Left ventricle myocardium superior (tissue), 1 donor: ENCODE results near the gene SRPK2. TPM values are rescaled to one million over a fixed set of nuclear protein-coding genes. Genes with fewer than 3 reads are reported as not detected.
A peak's percentile ranks its signal among the peaks of the same experiment; 100 is the strongest.
"Not testable (repeated sequence)": the region's sequence is repeated elsewhere in the genome, so short reads cannot be mapped to it uniquely, and the experiment has no call there.

Experiments
- ATAC-seq: fragments of 200-7000 bp; cut with Tn5 transposase; one replicate; pipeline ENCODE4 v1.9.1; 2020; ENCODE audit warnings: mild to moderate bottlenecking, moderate library complexity
- DNase-seq: peaks from one replicate; pipeline ENCODE4 v3.0.0-alpha.2; 2020
- intact Hi-C: fragments of 100-400 bp; cut with micrococcal nuclease; formaldehyde crosslinking; loops from one replicate; pipeline ENCODE4 v1.11.0; 2022
- total RNA-seq: library from RNA; stranded (reverse); fragmentation: NEBNext Ultra II Directional; extraction: Animal tissue kit (Norgen Biotek cat#: 25700); gene quantifications from one replicate; pipeline ENCODE4 v1.2.1, GENCODE V29; 2021
- donor health status: DM: no; HTN: yes; CAD: no; lungs with severe emphysema.

SRPK2 gene
- total RNA-seq, 1 donor from 2014 or later: 29.1 TPM

DNA sequence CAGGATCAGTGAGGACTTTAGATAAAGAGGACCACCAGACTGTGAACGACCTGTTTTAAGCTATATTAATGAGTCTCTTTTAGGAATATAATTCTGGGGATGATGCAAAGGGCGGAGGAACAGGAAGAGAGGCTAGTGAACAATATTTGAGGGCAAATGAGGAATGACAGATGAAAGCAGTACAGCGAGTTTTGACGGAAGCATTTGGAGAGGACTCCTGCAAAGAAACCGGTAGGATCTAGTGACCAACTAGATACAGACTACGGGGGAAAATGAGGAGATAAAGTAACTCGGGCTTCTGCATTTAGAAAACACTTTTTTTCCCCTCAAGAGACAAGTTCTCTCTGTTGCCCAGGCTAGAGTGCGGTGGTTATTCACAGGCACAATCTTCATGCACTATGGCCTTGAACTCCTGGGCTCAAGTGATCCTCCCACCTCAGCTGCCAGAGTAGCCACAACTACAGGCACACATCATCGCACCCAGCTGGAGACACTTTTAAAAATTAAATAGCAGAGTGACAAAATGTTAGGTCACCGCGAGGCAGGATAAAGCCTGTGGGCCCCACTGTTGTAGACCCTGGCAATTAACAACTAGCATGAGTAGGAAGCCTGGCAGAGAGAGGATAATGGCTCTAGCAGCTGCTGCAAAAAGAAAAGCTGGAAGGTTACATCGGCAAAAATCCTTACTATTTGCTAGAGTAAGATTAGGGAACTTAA, 143.2 kb downstream of the SRPK2 start:
- ATAC-seq (peak; percentile 39), DNase-seq (no peak)
- intact Hi-C loops: no loop called here

DNA sequence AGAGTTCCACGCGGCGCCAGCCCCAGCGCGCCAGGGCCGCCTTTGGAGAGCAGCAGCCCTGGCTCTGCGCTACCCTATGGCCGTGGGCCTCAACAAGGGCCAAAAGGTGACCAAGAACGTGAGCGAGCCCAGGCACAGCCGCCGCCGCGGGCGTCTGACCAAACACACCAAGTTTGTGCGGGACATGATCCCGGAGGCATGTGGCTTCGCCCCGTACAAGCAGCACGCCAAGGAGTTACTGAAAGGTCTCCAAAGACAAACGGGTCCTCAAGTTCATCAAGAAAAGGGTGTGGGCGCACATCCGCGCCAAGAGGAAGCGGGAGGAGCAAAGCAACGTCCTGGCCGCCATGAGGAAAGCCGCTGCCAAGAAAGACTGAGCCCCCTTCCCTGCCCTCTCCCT, 144.1 kb downstream of the SRPK2 start:
- intact Hi-C loops: no loop called here
- DNase-seq (peak; percentile 46), ATAC-seq (peak; percentile 63)

DNA sequence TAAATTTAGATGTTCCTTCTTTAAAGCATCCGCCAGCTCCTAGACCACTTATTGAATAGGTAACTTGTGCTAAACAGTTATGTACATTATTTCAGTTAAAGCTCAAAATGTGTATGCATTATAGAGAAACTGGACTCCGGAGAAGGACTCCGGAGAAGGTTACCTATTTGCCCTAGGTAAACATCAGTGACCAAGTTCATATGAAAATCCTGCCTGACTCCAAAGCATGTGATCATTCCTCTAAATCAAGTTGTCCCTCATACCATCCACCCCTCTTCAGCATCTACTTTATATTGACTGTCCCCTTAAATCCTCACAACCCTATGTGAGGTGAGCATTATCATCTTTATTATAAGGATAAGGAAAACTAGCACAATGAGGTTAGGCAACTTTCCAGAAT, 147.5 kb downstream of the SRPK2 start:
- no peak for DNase-seq
- intact Hi-C loops: no loop called here

DNA sequence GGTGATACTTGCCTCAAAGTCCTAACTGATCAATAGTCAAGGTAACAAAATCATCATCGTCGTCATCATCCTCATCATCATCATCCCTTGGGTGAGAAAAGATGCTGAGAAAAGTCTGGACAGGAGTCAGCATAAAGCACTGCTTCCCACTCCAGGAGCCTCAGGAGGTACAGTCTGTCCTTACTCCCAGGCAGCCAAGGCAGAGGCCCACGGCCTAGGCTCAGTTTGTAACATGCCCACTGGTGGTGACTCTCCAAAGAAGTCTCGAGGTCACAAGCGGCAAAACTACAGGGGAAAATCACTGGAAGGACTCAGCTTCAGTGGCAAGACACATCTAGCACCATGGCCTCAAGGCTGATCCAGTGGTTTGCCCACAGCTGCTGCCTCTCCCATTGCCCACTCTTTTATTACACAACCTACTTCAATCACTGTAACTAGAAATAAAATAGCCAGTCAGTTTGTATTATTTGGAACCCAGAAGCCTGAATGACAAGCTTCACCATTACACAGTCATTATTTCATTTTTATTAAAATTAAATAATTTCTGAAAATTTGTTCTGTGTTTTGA, 150.4 kb downstream of the SRPK2 start:
- ATAC-seq (no peak), DNase-seq (no peak)
- intact Hi-C loops: no loop called here

More for the DNA sequence above, 147.5 kb downstream of the SRPK2 start:
- ATAC-seq: no peak

DNA sequence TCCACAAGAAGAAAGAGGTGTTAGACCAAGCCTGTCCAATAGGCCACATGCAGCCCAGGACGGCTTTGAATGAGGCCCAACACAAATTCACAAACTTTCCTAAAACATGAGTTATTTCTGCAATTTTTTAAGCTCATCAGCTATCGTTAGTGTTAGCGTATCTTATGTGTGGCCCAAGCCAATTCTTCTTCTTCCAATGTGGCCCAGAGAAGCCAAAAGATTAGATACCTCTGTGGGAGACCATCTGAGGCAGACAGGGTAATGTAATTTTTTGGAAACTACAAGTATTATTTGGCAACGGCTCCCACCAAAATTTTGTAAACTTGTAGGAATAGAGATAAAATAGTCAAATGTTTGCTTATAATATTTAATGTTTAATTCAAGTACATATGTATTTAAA, 153.8 kb downstream of the SRPK2 start:
- ATAC-seq (peak; percentile 52), DNase-seq (no peak)
- intact Hi-C loops: no loop called here

DNA sequence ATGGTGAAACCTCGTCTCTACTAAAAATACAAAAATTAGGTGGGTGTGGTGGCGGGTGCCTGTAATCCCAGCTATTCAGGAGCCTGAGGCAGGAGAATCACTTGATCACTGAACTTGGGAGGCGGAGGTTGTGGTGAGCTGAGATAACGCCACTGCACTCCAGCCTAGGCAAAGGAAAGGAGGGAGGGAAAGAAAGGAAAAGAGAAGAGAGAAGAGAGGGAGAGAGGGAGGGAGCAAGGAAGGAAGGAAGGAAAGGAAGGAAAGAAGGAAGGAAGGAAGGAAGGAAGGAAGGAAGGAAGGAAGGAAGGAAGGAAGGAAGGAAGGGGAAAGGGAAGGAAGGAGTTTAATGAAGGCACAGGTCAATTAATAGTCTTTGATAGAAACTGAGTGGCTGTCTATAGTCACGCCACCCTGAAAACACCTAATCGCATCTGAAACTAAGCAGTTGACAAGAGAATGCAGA, 155.9 kb downstream of the SRPK2 start:
- ATAC-seq, DNase-seq, intact Hi-C loops: not testable (repeated sequence)

DNA sequence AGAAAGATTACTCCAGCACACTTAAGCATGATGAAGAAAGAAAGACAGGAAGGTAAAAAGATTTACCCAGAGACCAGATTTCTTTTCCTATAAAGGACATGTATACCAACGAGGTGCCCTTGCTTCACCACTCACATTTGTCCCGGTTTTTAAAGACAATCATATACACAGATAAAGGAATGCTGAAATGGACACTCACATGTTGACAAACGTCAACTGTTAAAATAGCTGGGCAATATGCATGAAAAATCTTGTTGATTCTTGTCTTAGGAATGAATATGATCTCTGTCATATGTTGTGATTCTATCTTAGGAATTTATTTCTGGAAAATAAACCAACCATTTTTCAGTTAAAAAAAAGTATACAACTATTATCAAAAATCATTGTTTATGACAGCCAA, 158.2 kb downstream of the SRPK2 start:
- intact Hi-C loops: no loop called here
- ATAC-seq (no peak), DNase-seq (no peak)

DNA sequence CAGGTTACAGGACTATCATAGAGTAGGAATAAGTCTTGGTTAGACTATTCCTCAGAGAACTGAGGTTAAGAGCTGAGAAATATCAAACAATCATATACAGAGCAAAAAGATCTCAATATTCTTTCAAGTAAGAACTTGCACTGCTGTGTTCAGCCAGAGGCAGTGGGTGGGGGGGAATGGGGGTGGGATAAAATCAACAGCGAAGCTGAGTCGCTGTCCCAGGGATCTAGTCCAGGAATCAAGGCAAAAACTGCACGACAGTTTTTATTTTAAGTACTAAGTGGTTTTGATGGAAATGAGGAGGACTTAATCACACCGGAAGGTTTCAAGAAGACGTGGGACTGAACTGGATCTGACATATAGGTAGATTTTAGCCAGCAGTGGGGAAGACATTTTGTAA, 159.1 kb downstream of the SRPK2 start:
- ATAC-seq (no peak), DNase-seq (no peak)
- intact Hi-C loops: no loop called here

DNA sequence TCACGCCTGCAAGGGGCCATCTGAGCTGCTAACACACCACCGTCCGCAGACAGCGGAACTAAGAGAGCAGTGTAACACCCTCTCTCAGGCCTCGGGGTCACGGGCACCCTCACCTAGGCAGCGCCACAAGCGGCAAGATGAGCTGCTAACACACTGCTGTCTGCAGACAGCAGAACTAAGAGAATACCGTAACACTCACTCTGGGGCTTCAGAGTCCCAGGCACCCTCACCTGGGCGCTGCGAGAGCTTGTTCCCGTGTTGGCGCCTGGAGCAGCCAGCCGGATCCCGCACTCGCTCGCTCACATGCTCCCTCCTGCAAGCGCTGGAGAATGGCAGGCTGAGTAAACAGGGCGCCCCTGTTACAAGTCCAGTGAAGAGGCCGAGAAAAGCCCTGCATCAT, 160.2 kb downstream of the SRPK2 start:
- ATAC-seq (no peak), DNase-seq (no peak)
- intact Hi-C loops: no loop called here

DNA sequence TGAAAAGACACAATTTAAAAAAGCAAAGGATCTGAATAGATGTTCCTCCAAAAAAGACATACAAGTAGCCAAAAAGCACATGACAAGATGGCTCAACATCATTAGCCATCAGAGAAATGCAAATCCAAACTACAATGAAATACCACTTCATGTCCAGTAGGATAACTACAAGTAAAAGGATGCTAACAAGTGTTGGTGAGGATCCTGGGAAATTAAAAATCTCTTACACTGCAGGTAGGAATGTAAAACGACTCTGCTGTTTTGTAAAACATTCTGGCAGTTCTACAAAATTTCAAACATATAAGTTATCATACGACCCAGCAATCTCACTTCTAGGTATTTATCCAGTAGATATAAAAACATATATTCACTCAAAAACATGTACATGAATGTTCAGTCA, 161.3 kb downstream of the SRPK2 start:
- ATAC-seq: no peak
- intact Hi-C loops: no loop called here
- DNase-seq: no peak

DNA sequence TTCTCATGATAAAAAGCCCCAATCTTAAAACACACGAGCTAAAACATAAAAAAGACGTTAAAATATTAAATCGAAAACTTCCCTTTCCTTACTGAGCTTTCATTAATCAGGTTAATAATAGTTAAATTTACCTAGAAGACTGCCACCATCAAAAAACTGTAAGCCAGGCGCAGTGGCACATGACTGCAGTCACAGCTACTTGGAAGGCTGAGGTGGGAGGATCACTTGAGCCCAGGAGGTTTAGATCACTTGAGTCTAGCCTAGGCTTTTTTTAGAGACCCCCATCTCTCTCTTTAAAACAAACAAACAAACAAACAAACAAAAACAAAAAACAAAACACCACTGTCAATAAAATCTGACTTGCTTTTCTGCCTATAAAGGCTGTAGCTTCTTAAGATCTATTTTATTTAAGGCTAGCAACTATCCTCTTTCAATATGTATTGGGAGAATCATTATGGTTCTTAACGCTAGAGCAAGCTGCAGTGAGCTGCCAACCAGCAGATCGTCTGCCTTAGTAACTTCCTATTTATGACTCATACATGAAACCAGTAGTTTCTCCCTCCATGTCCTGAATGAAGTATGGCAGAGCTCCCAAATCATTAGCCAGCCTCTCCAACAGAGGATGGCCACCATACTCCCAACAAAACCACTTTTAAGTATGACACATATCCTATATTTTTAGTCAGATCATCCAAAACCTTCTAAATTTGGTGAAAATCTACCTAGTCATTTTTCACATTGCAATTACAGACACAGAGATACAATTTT, 163.7 kb downstream of the SRPK2 start:
- ATAC-seq (peak; percentile 63), DNase-seq (no peak)
- intact Hi-C loops: no loop called here

DNA sequence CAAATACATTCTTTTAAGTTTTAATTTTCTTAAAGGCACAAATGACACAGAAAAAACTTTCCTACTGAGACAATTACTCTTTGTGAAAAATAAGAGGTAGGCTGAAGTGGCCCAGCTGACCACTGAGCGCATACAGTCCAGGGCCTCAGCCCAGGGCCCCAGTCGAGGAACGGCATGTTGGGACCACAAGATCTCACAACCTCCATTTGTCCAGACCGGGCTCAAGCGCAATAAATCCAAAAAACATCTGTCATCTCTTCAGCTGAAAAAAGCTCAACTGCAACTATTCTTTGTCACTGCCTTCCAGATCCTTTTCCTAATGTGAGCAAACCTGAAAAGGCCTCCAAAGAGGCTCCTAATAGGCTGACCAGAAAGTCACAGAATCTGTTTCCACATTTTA, 165.8 kb downstream of the SRPK2 start:
- intact Hi-C loops: no loop called here
- ATAC-seq: no peak
- DNase-seq: no peak

DNA sequence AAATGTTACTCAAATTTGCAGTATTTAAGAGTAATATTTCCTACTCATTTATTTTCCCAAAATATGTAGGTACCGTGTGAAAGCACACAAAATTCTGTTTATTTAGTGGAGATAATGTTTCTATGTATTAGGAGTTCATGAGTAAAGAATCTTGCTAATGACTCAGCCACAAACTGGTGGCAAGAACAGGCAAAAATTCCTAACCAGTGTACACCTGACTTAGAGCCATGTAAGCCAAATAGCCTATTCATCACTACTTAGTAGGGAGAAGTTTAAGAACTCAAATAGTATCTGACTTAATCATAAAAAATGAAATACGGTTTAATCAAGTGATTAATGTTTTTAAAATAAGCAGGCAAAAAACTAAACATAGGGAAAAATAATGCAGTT, 169.0 kb downstream of the SRPK2 start:
- intact Hi-C loops: no loop called here
- ATAC-seq: no peak
- no peak for DNase-seq

DNA sequence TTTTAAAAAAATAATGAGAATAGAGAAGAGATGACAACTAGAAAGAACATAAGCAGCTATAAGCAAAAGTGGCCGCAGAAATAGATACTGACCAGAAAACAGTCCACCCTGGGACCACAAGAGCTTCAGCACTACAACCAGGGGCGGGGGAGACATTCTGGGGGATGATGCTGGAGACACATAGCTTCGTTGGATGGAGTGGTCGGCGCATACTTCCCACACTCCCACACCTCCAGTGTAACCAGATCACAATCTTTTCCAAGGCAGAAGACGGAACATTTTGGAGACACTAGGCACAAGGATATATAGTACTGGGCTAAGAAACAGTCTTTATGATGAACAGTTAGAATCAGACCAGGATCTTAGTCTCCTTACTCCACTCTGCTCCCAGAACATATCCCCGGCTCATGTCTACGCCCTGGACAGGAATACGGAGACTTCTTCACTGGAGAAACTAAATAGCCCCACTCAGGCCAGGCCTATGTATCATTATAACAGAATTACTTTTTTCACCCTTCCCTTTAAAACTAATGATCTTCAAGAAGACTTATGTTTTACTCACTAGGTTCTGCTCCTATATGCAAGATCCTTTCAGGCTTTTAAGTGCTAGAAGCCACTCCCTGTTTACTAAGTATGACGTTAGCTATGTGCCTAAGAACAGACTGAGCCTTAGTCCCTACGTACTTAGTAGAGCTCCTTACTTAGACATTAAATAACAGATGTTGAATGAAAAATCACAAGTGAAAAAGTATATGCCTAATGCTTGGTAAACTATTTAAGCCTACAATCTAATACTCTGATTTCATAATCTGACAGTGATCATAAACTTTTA, 169.6 kb downstream of the SRPK2 start:
- intact Hi-C loops: no loop called here
- ATAC-seq (no peak), DNase-seq (no peak)

DNA sequence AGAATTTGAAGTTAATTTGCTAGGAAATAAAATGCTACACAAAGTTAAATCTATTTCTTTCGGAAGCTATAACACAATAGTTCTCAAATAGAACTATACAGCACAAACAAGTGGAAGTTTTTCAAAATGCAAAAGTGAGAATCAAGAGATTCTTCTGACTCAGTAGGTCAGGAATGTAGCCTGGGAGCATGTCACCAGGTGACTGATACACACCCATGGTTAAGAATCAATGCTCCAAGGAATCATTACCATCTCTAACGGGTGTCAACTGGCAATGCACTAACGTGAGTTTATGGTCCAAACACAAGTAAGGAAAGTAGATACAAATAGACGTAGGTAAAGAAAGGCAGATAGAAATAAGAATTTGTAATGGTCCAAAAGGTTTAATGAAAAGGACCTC, 170.5 kb downstream of the SRPK2 start:
- intact Hi-C loops: no loop called here
- DNase-seq (no peak), ATAC-seq (no peak)

DNA sequence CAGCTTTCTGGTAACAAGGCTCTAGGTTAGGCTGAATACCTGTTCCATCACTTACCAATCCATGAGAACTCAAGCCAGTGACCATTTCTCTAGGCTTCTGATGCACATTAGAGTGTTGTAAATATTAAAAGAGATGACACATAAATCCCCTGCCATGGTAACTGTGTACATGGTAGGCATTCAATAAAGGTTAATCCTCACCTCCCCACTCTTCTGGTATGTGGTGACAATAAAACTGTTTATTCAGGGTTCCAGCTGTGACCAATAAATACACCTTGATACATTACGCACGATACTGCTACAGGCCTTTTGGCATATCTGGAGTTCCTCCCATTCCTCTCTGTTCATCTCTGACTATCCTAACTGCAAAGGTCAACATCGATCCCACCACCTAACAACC, 171.9 kb downstream of the SRPK2 start:
- intact Hi-C loops: no loop called here
- DNase-seq: no peak
- ATAC-seq: no peak

DNA sequence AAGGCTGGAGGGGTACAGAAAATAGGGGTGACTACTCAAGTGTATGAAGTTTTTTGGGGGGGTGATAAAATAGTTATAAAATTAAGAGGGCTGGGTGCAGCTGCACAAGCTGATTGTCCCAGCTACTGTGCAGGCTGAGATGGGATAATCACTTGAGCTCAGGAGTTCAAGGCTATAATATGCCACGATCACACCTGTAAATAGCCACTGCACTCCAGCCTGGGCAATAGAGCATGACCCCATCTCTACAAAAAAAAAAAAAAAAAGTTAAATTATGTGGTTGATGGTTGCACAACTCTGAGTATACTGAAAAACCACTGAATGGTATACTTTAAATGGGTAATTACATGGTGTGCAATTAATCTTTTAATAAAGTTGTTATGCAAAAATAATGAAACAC, 172.9 kb downstream of the SRPK2 start:
- no peak for ATAC-seq
- no peak for DNase-seq
- intact Hi-C loops: no loop called here

DNA sequence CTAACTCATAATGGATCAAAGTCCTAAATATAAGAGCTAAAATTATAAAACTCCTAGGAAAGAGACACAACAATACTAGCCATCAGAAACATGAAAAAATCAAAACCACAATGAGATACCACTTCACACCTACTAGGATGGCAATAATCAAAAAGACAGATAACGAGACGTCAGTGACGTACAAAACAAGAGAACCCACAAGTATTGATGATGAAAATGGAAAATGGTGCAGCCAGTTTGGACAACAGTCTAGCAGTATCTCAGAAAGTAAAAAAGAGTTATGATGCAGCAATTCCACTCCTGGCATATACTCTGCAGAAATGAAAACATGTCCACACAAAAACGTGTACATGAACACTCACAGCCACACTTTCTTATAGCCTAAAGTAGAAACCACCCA, 173.5 kb downstream of the SRPK2 start:
- intact Hi-C loops: no loop called here
- ATAC-seq: no peak
- no peak for DNase-seq

DNA sequence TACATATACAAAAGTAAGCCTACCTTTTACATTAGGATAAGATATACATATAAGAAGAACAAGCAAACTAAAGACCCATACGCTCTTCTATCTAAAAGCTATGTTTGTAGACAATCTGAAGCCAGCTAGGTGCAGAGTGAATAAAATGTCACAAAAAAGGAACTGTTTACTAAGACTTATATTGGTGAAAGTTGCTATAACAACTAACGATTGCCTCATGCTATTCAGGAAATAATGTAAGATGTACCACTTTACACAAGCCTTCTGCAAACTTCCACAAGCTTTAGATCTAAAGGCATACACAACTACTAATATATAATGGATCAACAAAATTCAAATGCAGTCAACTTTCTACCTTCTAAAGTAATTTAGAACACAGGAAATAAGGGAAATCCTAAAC, 175.1 kb downstream of the SRPK2 start:
- intact Hi-C loops: no loop called here
- ATAC-seq (no peak), DNase-seq (no peak)

DNA sequence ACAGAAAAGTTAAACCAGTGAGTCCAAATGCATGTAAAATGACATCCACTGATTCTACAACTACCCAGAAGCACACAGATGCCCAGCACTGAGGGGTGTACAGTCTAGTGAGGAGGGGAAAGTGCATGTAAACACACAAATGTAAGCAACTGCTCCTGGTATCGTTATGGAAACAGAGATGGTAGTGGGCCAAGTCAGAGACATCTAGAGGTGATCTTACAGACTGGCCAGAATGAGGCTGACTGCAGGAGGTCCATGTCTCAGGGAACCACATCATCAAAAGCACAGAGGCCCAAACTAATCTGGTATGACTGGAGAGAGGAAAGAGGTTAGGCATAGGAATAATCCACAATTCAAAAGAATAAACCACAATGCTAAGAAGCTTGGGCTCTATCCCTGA, 176.5 kb downstream of the SRPK2 start:
- ATAC-seq (no peak), DNase-seq (no peak)
- intact Hi-C loops: no loop called here
